ENCODE measurements around the gene ATP6V1G1. TPM values are rescaled to one million over a fixed set of nuclear protein-coding genes. Genes with fewer than 3 reads are reported as not detected.
"Not testable (repeated sequence)": the region's sequence is repeated elsewhere in the genome, so short reads cannot be mapped to it uniquely, and the experiment has no call there.

Gene ATP6V1G1
- polyA plus RNA-seq, 2 of the 4 experiments (the other 2 are of a cell fraction): 115 to 168 TPM

DNA sequence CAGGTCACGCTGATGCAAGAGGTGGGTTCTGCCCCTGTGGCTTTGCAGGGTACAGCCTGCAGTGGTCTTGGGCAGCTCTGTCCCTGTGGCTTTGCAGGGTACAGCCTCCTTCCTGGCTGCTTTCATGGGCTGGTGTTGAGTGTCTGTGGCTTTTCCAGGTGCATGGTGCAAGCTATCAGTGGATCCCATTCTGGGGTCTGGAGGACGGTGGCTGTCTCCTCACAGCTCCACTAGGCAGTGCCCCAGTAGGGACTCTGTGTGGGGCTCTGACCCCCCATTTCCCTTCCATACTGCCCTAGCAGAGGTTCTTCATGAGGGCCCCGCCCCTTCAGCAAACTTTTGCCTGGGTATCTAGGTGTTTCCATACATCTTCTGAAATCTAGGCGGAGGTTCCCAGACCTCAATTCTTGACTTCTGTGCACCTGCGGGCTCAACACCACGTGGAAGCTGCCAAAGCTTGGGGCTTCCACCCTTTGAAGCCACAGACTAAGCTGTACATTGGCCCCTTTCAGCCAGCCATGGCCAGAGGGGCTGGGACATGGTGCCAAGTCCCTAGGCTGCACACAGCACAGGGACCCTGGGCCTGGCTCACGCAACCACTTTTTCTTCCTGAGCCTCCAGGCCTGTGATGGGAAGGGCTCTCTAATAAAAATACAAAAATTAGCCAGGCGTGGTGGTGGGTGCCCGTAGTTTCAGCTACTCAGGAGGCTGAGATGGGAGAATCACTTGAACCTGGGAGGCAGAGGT, 13.1 kb downstream of the ATP6V1G1 start:
- H3K27ac ChIP-seq; ATAC-seq; H3K4me2 ChIP-seq; H3K4me3 ChIP-seq; DNase-seq (ENCODE audit: low read depth in 1 of 2, low spot score in 1 of 2); FAIRE-seq; H3K4me1 ChIP-seq: not testable (repeated sequence)
- 94% methylated on average over 8 of the region's 9 CpGs for whole genome bisulfite sequencing (ENCODE audit: missing lambda C conversion rate)
- H3K9me3 ChIP-seq: peaks cover 19% of the 10 kb centered on the region
- ChIA-PET POLR2A (interaction anchor here (3.2 kb wide), 1 partner anchor 13 kb away, joined by 19 read pairs; the partner anchor contains the start of gene ATP6V1G1), CTCF (interaction anchor here (0.9 to 1.9 kb wide), 5 partner anchors 8 to 414 kb away, joined by 3 to 6 read pairs (median 4); partner anchors contain the start of gene ATP6V1G1)

DNA sequence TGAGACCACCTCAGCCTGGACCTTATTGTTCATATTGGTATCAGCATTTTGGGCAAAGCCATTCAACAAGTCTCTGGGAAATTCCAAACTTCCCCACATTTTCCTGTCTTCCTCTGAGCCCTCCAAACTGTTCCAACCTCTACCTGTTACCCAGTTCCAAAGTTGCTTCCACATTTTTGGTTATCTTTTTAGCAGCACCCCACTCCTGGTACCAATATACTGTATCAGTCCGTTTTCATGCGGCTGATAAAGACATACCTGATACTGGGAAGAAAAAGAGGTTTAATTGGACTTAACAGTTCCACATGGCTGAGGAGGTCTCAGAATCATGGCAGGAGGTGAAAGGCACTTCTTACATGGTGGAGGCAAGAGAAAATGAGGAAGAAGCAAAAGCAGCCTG, 14.2 kb downstream of the ATP6V1G1 start:
- H3K9me3 ChIP-seq: peaks cover 19% of the 10 kb centered on the region
- 100% methylated on average over 2 of the region's 2 CpGs for WGBS (ENCODE audit: missing lambda C conversion rate)

DNA sequence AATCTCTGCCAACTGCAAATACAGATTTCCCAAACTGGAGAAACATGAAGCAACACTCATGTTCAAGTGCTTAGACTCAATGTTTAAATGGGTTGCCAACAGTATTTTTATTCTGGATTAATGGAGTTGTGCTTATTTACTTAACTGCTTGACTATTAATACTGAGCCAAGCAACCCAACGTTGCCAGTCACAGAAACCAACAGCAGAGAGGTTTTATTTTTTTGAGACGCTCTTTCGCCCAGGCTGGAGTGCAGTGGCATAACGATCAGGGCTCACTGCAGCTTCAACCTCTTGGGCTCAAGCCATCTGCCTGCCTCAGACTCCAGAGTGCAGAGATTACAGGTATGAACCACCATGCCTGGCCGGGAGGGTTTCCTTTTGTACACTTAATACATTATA, 15.1 kb downstream of the ATP6V1G1 start:
- TF ChIP-seq ZNF302 (CRISPR knock-in tag; IDR thresholded peaks at IDR 0.05): no peak
- no peak for TF ChIP-seq CHD4 (IDR thresholded peaks at IDR 0.05; ENCODE audit: borderline replicate concordance)
- TF ChIP-seq, protein P1, sequence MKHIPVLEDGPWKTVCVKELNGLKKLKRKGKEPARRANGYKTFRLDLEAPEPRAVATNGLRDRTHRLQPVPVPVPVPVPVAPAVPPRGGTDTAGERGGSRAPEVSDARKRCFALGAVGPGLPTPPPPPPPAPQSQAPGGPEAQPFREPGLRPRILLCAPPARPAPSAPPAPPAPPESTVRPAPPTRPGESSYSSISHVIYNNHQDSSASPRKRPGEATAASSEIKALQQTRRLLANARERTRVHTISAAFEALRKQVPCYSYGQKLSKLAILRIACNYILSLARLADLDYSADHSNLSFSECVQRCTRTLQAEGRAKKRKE (CRISPR knock-in tag; IDR thresholded peaks at IDR 0.05; ENCODE audit: low read depth): no peak
- no peak for TF ChIP-seq EHF (CRISPR knock-in tag; IDR thresholded peaks at IDR 0.05)
- TF ChIP-seq NPAS2 (CRISPR knock-in tag; IDR thresholded peaks at IDR 0.05; ENCODE audit: borderline replicate concordance): no peak
- TF ChIP-seq HOXA7 (CRISPR knock-in tag; IDR thresholded peaks at IDR 0.05): no peak
- TF ChIP-seq, protein P2, sequence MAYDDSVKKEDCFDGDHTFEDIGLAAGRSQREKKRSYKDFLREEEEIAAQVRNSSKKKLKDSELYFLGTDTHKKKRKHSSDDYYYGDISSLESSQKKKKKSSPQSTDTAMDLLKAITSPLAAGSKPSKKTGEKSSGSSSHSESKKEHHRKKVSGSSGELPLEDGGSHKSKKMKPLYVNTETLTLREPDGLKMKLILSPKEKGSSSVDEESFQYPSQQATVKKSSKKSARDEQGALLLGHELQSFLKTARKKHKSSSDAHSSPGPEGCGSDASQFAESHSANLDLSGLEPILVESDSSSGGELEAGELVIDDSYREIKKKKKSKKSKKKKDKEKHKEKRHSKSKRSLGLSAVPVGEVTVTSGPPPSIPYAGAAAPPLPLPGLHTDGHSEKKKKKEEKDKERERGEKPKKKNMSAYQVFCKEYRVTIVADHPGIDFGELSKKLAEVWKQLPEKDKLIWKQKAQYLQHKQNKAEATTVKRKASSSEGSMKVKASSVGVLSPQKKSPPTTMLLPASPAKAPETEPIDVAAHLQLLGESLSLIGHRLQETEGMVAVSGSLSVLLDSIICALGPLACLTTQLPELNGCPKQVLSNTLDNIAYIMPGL (CRISPR knock-in tag; IDR thresholded peaks at IDR 0.05; ENCODE audit: borderline replicate concordance): no peak
- no peak for TF ChIP-seq RAD21 (conservative IDR thresholded peaks at IDR 0.05 in 1 of 2, IDR thresholded peaks at IDR 0.05 in 1 of 2)
- TF ChIP-seq TP53 (CRISPR knock-in tag; IDR thresholded peaks at IDR 0.05): no peak
- TF ChIP-seq, protein P3, sequence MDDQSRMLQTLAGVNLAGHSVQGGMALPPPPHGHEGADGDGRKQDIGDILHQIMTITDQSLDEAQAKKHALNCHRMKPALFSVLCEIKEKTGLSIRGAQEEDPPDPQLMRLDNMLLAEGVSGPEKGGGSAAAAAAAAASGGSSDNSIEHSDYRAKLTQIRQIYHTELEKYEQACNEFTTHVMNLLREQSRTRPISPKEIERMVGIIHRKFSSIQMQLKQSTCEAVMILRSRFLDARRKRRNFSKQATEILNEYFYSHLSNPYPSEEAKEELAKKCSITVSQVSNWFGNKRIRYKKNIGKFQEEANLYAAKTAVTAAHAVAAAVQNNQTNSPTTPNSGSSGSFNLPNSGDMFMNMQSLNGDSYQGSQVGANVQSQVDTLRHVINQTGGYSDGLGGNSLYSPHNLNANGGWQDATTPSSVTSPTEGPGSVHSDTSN (IDR thresholded peaks at IDR 0.05): no peak
- TF ChIP-seq KDM5A (IDR thresholded peaks at IDR 0.05): no peak
- TF ChIP-seq RFX5 (IDR thresholded peaks at IDR 0.05): no peak

More for the DNA sequence above, 14.2 kb downstream of the ATP6V1G1 start:
- H3K4me2 ChIP-seq; ATAC-seq; H3K27ac ChIP-seq; POLR2A ChIA-PET; CTCF ChIA-PET; H3K4me3 ChIP-seq; FAIRE-seq; H3K4me1 ChIP-seq; DNase-seq (ENCODE audit: low read depth in 1 of 2, low spot score in 1 of 2): not testable (repeated sequence)

DNA sequence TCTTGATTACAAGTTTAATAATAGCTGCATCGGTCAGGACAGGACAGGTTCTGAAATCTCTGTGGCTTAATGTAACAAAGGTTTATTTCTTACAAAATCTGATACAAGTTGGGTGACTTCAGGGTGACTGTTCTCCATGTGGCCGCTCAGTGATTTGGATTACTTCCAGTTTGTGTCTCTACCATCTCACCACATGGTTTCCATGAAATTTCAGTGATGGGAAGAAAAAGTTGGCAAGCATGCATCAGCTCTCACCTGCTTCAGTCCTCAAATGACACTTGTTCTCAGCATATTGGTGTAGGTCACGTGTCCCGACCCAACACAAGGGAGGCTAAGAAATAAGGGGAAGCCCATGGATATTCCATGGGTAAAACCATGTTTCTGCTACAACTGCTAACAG, 15.7 kb downstream of the ATP6V1G1 start:
- ATAC-seq: no peak
- POLR2A ChIA-PET: no interaction called here
- CTCF ChIA-PET: interaction anchor here (0.6 to 1.6 kb wide), 5 partner anchors 9 to 308 kb away, joined by 3 to 5 read pairs (median 4); no protein-coding TSS in a partner anchor
- TF ChIP-seq RAD21 (conservative IDR thresholded peaks at IDR 0.05 in 1 of 2, IDR thresholded peaks at IDR 0.05 in 1 of 2) (no peak), TFCP2L1 (CRISPR knock-in tag; IDR thresholded peaks at IDR 0.05) (no peak), ZFP36 (IDR thresholded peaks at IDR 0.05; ENCODE audit: borderline replicate concordance, partially characterized antibody) (no peak), FOXS1 (CRISPR knock-in tag; IDR thresholded peaks at IDR 0.05) (no peak), MAFK (IDR thresholded peaks at IDR 0.05; ENCODE audit: partially characterized antibody) (no peak), SREBF2 (IDR thresholded peaks at IDR 0.05) (no peak), HDAC2 (IDR thresholded peaks at IDR 0.05) (no peak), RNF2 (IDR thresholded peaks at IDR 0.05; ENCODE audit: borderline replicate concordance, low read depth) (no peak), NFE2L2 (conservative IDR thresholded peaks at IDR 0.05; ENCODE audit: low read length) (no peak)
- TF ChIP-seq, protein P4, sequence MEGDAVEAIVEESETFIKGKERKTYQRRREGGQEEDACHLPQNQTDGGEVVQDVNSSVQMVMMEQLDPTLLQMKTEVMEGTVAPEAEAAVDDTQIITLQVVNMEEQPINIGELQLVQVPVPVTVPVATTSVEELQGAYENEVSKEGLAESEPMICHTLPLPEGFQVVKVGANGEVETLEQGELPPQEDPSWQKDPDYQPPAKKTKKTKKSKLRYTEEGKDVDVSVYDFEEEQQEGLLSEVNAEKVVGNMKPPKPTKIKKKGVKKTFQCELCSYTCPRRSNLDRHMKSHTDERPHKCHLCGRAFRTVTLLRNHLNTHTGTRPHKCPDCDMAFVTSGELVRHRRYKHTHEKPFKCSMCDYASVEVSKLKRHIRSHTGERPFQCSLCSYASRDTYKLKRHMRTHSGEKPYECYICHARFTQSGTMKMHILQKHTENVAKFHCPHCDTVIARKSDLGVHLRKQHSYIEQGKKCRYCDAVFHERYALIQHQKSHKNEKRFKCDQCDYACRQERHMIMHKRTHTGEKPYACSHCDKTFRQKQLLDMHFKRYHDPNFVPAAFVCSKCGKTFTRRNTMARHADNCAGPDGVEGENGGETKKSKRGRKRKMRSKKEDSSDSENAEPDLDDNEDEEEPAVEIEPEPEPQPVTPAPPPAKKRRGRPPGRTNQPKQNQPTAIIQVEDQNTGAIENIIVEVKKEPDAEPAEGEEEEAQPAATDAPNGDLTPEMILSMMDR (IDR thresholded peaks at IDR 0.05): no peak
- TF ChIP-seq, protein P5, sequence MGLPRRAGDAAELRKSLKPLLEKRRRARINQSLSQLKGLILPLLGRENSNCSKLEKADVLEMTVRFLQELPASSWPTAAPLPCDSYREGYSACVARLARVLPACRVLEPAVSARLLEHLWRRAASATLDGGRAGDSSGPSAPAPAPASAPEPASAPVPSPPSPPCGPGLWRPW (IDR thresholded peaks at IDR 0.05): no peak

More for the DNA sequence above, 15.1 kb downstream of the ATP6V1G1 start:
- Histone ChIP-seq H3K27ac (no peak overlapping the region), H3K4me3 (no peak overlapping the region), H3K4me1 (0 out of 3 replicates have a peak, but pooled peaks cover 11% of the 10 kb centered on the region), H3K9me3 (peaks cover 19% of the 10 kb centered on the region), H3K4me2 (no peak overlapping the region)
- ATAC-seq: no peak
- ChIA-PET POLR2A (no interaction called here), CTCF (interaction anchor here (1.0 to 1.6 kb wide), 3 partner anchors 10 to 308 kb away, joined by 3 to 5 read pairs (median 4); no protein-coding TSS in a partner anchor)
- FAIRE-seq: no peak
- 82% methylated on average over 5 of the region's 5 CpGs for WGBS (ENCODE audit: missing lambda C conversion rate)
- DNase-seq (ENCODE audit: low read depth in 1 of 2, low spot score in 1 of 2): no peak

More for the DNA sequence above, 15.7 kb downstream of the ATP6V1G1 start:
- H3K4me1 ChIP-seq: 0 out of 3 replicates have a peak, but pooled peaks cover 11% of the 10 kb centered on the region
- H3K9me3 ChIP-seq: peaks cover 19% of the 10 kb centered on the region
- H3K4me2 ChIP-seq: no peak overlapping the region
- FAIRE-seq (no peak), DNase-seq (ENCODE audit: low read depth in 1 of 2, low spot score in 1 of 2) (no peak)
- H3K4me3 ChIP-seq: no peak overlapping the region
- H3K27ac ChIP-seq: no peak overlapping the region
- WGBS (ENCODE audit: missing lambda C conversion rate): 95% methylated on average over 4 of the region's 4 CpGs

Data from A549 (cell line).